ENCODE measurements around the gene DZIP1.
"Not testable (repeated sequence)": the region's sequence is repeated elsewhere in the genome, so short reads cannot be mapped to it uniquely, and the experiment has no call there.

The DZIP1 gene

DNA sequence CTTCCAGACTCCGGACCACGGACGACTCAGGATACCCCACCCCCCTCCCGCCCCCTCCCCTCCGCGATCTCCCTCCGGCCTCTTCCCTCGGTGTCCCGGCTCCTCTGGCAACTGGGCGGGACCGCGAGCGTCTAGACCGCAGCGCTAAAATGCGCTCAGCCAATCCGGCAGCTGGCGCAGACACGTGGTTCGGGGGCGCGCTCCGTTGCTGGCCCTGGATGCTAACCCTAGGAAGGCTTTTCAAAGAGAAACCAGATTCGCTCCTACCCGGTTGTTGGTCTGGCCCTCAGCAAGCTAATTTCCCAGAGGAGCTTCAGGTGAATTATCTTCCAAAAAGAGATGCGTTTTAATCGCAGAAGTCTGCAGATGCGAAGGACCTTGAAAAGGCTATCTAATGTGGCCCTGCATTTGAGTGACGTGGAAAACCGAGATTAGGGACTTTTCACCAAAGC lies at the start of gene DZIP1:
Gene DZIP1 (minus strand): TSS at position 106 of the 452 bp plus-strand sequence. CDS start 2,677 bp downstream, outside the sequence.
- peak; percentile 96 to 100 for DNase-seq

- DNase-seq, result not testable (repeated sequence)
Observed at GRCh38 chr13:95690986-95691385, 46.5 kb upstream of the DZIP1 start.

GRCh38 chr13:95689582-95689926 lies 45.0 kb upstream of the DZIP1 start:
- no peak for DNase-seq

DNA sequence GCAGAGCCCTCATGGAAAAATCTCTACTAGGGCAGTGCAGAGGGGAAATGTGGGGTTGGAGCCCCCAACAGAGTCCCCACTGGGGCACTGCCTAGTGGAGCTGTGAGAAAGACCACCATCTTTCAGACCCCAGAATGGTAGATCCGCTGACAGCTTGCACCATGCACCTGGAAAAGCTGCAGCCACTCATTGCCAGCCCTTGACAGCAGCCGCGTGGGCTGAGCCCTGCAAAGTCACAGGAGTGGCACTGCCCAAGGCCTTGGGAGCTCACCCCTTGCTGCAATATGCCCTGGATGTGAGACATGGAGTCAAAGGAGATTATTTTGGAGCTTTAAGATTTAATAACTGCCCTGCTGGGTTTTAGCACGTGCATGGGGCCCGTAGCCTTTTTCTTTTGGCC lies 40.5 kb upstream of the DZIP1 start:
- DNase-seq, result not testable (repeated sequence)

DNA sequence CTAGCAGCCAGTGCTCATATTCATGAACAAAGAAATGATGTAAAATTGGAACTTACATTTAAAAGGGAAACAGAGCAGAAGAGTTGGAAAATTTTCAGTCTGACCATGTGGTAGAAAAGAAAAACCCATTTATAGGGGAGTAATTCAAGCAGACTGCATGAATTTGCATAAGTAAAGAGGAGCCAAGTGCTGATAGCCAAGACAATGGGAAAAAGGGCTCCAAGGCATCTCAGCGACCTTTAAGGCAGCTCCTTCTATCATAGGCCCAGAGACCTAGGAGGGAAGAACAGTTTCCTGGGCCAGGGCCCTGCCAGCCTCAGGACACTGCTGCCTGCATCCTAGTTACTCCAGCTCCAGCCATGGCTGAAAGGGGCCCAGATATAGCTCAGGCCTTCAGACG lies 39.9 kb upstream of the DZIP1 start:
- no peak for DNase-seq

DNA sequence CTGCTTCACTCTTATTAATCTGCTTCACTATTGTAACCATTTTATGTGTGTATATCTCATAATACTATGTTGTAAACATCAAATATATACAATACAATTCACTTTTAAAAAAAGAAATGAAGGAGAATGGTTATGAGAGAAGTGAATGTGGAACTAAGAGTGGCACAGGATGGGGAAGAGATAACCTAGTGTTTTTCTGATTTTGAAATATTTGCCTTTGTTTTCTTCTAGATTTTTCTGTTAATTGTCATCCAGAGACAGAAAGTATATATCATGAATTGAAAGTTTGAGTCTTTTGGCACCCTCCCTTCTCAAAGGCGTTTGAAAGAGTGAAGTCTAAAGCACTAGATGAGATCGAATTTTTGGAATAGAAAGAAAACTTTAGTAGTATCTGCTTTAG lies 35.2 kb upstream of the DZIP1 start:
- DNase-seq, result no peak

DNA sequence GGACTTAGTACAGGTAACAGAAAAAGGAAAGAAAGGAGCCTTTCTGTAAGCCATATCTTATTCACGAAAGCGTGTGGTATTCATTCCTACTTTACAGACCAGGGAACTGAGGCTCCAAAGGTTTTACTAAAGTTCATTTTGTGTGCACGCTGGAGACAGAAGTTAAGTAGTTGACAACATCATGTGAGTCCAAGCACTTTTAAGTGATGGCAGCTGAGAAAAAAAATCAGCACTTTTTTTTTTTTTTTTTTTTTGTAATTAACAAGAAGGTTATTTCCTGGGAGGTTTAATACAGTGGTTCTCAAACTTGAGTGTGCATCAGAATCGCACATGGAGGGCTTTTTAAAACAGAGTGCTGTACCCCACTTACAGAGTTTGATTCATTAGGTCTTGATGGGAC lies 34.5 kb upstream of the DZIP1 start:
- DNase-seq, result no peak

GRCh38 chr13:95677564-95678266 lies 33.2 kb upstream of the DZIP1 start:
- DNase-seq, result no peak

- DNase-seq, result peak; percentile 99
Observed at GRCh38 chr13:95676762-95677563, 32.5 kb upstream of the DZIP1 start, which contains the start of gene DNAJC3. Gene DNAJC3, plus strand, starts transcription at chr13:95677139. Its CDS starts 117 bp downstream, at chr13:95677256.

- peak; percentile 73 to 74 for DNase-seq
Observed at GRCh38 chr13:95676105-95676761, 31.7 kb upstream of the DZIP1 start.

DNA sequence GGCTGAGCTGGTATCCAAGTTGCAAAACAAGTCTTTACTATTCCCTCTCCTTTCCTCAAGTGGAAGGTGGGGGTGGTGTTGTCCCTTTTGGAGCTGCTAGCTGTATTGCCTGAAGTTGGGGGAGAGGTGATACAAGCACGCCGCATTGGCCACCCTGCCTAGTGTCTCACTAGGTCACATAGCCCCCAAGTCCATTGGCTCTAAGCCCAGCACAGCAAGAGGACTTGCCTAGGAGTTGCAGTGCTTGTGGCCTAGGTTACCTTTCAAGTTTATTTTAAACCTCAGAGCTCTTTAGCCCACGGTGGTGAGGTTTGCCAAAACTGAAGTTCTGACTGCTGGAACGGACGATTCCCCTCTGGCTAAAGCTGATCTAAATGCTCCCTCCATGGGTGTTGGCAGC lies 27.1 kb upstream of the DZIP1 start:
- DNase-seq, result no peak

DNA sequence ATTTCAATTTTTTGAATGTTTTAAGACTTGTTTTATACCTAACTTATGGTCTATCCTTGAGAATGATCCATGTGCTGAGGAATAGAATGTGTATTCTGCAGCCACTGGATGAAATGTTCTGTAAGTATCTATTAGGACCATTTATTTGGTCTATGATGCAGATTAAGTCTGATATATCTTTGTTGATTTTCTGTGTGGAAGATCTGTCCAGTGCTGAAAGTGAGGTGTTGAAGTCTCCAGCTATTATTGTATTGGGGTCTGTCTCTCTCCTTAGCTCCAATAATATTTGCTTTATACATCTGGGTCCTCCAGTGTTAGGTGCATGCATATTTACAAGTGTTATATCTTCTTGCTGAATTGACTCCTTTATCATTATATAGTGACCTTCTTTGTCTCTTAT lies 22.7 kb upstream of the DZIP1 start:
- DNase-seq, result not testable (repeated sequence)

DNA sequence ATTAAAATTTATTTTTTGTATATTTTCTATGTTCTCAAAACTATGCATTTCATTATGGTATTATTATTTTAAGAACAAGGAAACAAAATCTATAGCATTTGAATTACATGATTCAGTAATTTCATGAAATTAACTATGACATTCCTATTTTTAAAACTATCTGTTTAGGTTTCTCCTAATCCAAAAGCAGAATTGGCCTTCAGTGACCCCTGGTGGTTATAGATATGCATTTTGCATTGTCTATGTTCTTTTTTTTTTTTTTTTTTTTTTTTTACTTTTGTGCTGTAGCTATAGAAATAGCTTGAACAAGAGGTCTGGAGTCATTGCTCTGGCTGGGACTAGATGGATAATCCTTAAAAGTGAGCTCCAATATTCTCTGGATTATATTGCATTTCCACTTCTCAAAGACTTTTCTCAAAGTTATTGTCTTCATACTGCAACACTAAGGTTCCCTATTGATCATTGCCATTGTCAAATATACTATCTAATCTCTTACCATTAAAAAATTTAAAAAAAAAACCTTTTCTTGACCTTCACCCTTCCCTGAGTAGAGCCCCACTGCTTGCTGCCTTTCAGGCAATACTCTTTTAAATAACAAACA lies 16.6 kb upstream of the DZIP1 start:
- DNase-seq, result peak; percentile 71 to 78

DNA sequence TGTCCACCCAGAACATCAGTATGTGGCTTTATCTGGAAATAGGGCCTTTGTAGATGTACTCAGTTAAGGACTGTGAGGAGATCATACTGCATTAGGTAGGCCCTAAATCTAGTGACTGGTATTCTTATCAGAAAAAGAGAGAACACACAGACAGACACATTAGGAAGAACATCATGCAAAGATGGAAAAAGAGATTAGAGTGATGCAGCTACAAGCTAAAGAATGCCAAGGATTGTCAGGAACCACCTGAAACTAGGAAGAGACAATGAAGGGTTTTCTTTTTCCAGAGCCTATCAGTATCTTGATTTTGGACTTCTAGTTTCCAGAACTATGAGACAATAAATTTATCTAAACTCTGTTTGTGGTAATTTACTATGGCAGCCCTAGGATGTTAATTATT lies 15.0 kb upstream of the DZIP1 start:
- no peak for DNase-seq

DNA sequence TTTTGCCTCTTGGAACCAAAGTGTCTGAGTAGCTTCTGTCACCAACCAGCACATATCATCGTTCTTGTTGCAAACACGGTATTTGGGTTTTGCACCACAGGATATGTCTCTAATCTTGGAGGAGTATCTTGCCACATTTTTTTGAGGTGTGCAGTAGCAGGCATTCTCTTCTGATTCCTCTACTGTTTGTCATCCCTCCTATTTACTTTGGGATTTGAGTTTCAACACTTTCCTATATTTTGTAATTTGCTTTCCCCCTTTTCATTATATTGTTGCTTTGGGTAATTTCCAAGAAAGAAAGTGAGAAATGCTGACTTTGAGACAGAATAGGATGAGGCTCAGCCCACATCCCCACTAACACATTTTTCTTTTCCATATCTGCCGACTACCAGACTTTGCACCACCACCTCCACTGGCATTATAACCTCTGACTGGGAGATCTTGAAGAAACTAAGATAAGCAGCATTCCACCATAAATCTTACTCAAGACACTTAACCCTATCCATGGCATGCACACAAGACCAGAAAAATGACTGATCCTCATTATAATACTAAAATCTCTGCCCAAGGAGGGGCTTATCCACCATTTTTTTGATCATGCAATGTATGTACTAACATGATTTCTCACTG lies 12.0 kb upstream of the DZIP1 start:
- DNase-seq, result no peak

GRCh38 chr13:95652821-95653220 lies 8.3 kb upstream of the DZIP1 start:
- no peak for DNase-seq

GRCh38 chr13:95652244-95652764 lies 7.8 kb upstream of the DZIP1 start:
- no peak for DNase-seq

GRCh38 chr13:95650696-95651095 lies 6.2 kb upstream of the DZIP1 start:
- DNase-seq, result no peak

DNA sequence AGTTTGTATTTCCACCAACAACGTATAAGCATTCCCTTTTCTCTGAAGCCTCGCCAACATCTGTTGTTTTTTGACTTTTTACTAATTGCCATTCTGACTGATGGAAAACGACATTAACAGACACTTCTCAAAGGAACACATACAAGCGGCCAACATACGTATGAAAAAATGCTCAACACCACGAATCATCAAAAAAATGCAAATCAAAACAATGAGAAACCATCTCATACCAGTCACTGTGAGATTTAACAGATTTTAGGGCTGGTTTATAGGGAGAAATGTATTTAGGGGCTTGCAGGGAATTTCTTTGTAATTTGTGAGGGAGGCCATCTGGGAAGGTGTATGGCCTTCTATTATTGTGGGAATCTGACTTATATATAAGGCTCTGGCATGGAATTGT lies 2.8 kb upstream of the DZIP1 start:
- no peak for DNase-seq

DNA sequence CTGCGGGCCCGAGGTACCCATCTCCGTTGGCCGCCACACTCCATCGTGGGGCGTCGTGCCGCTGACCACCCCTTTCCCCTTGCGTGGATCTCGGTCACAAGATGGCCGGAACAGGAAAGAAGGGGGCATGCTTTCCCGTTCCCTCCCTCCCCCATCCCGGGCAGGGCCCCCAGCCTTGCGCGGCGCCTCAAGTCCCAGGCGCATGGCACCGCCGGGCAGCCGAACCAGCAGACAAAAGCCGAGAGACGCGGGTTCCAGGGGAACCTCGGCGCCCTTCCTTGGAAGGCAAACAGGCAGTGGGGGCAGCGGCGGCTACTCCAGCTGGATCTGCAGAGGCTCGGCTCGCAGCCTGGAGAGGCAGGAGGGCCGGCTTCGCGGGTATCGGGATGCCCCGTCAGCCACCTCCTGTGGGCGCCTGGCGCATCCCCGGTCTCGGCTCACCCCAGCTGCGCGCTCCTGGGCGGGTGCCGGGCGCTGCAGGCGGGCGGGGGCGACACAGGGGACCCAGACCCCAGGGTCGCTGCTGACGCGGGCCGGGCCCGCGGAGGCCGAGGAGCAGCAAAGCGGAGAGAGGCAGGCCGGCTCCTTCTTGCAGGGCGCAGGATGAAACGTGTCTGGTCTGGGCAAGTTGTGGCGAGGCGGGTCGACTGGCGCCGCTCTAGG lies 439 bp downstream of the DZIP1 start:
- peak; percentile 58 to 66 for DNase-seq

GRCh38 chr13:95643571-95643935 lies 953 bp downstream of the DZIP1 start:
- DNase-seq, result peak; percentile 49 to 50

DNA sequence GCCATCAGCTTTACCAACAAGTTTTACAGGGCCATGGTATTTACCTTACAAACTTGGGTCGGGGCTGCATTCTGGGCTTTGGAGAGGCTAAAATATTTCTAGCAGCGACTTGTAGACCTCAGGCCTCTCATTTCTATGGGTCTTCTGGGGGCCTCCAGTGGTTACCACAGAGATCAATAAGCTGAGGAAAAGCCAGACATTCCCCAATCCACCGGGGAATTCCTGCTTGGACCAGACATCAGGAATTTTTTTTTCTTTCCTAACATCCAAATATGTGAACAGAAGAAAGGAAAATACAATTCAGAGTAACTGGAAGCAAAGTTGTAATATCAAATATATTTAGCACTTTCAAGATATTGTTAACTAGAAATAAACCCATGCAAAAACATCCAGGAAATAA lies 1.5 kb downstream of the DZIP1 start:
- no peak for DNase-seq
